ENCODE measurements around the gene UBE2D1.

The UBE2D1 gene

DNA sequence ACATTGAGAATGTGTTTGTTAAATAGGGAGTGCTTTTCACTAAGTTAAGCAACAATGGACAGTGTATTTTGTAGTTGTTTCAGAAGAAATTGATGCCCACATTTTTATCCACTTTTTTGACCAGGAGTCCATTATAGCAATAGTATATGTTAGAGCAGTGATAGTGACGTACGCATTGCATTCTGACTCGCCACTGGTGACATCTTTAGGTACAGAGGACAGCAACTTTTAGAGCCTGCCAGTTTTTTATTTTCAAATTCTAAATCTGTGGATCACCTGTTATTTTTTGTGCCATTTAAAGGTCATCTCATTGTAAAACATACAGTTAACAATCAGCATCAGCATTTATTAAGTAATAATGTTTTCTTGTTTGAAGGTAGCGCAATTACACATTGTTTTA, 1.4 kb downstream of the UBE2D1 start:
- DNase-seq (ENCODE audit: extremely low read depth in 1 of 2, low read depth in 1 of 2), result no peak

DNA sequence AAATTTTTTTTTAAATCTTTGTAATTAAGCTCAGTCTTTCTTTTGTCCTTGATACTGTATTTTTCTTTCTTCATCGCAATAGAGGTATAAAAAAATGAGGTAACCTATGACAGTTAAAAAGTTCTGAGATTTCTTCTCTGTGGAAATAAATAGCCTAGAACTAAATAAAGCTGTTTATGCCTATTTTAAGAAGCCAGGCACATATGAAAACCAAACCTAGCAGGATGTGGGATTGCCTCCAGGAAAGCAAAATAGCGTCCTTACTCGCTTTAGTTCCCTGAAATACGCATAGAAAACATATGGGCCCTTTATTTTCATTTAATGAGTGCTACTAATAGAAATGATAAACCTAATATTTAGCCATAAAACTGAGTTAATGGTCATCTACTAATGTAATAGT, 6.6 kb downstream of the UBE2D1 start:
- no peak for DNase-seq (ENCODE audit: extremely low read depth in 1 of 2, low read depth in 1 of 2)

DNA sequence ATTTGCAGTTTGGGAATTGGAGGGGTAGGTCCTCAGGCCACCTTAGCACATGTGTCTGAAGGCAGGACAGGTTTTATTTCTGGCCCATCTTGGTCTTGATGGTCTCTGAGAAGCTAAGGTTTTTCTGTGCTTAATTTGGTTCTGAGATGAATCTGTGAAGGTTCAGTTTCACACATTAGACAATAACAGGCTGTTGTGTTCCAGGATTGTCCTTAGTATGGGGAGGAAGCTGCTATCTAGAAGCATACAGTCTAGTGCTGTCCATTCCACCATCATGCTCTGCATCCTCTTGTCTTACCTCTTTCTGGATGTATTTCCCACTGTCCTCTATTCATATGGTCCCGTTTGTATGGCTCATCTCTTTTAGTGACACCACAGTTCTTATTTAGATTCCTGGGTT, 7.1 kb downstream of the UBE2D1 start:
- no peak for DNase-seq (ENCODE audit: extremely low read depth in 1 of 2, low read depth in 1 of 2)

DNA sequence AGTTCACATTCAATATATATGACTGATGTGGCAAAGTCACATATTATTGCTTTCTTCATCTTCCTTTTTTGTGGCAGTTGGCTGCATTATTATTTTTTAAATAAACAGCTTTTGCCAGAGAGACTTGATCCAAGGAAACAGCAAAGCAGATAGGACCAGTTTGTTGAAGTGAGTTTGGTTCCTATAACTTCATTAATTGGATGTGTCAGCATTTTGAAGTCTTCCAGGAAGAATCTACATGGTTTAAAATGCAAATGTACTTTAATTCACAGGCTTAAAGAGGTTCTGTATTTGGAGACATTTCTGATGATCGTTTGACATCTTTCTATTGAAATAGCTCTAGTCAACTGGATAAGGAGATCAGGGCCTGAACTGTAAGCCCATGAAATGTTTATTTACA, 13.2 kb downstream of the UBE2D1 start:
- no peak for DNase-seq (ENCODE audit: extremely low read depth in 1 of 2, low read depth in 1 of 2)

DNA sequence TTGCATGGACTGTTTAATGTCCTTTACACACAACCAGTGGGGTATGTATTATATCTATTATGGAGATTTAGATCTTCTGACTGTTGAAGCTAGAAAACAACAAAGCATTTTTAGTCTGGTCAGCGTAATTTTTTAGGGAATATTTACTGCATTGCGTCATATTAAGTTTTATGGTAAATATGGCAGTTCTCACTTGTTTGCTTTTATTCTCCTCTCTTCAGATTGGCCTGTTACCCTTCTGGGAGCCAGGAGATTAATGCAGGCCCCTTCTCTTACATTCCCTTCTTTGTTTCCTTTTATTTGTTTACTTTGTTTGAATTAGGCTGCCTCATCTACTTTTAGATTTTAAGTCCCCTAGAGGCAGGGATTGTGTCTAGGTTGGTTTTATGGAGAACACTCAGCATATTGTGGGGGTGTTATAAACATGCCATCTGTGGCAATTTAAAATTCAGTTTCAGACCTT, 13.8 kb downstream of the UBE2D1 start:
- DNase-seq (ENCODE audit: extremely low read depth in 1 of 2, low read depth in 1 of 2), result no peak

DNA sequence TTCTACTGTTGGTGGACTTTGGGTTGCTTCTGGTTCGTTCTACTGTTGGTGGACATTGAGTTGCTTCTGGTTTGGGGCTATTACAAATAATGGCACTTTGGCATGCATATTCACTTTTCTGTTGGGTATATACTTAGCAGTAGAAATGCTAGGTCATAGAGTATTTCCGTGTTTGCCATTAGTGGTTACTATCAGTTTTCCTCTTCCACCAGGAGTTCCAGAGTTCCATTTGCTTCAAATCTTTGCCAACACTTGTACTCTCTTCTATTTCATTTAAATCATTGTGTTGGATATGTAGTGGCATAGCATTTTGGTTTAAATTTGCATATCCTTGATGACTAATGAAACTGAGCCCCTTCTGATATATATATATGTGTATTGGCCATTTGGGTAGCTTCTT, 15.2 kb downstream of the UBE2D1 start:
- no peak for DNase-seq (ENCODE audit: extremely low read depth in 1 of 2, low read depth in 1 of 2)

DNA sequence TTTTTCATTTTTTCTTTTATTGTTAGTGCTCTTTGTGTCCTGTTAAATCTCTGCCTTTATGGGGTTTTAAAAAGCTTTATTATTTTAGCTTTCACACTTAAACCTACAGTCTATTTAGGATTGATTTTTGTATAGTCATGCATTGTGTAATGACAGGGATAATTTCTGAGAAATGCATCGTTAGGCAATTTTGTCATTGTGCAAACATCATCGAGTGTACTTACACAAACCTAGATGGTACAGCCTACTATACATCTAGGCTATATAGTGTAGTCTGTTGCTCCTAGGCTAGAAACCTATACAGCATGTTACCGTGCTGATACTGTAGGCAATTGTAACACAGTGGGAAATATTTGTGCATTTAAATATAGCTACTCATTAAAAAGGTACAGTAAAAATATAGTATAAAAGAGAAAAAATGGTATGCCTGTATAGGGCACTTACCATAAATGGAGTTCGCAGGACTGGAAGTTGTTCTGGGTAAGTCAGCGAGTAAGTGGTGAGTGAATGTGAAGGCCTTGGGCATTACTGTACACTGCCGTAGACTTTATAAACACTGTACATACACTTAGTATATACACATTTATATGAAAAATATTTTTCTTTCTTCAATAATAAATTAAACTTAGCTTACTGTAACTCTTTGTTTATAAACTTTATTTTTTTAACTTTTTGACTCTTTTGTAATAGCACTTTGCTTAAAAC, 16.0 kb downstream of the UBE2D1 start:
- DNase-seq (ENCODE audit: extremely low read depth in 1 of 2, low read depth in 1 of 2), result no peak

DNA sequence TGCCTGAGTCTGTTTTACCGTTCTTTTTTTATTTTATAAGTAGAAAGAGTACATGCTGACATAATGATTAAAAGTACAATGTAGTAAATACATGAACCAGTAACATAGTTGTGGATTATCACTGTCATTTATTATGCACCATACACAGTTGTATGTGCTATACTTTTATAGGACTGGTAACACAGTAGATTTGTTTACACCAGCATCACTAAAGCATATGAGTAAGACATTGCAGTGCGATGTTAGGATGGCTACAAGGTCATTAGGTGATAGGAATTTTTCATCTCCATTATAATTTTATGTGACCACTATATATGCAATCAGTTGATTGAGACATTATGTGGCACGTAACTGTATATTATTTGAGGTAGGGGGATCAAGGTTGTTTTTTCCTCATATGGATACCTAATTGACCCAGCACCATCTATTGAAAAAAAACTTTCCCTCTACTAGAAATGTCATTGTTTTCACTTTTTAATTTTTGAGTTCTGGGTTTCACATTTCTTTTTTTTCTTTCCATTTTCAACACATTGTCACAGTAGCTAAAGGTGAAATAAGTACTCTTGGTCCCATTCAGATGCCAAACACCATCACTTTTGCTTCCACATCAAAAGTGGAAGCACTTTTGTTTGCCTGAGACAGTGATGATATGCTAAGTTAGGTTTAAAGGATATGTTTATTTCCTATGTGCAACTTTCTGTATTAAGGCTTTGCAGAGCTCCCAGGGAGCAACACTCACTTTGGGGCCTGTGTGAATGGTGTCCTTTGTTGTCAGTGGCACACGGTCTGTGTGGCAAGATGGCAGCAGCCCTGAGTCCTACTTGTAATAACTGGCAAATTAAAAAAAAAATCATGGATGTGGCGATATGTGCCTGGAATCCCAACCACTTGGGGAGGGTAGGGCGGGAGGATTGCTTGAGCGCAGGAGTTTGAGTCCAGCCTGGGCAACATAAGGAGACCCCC, 17.1 kb downstream of the UBE2D1 start:
- DNase-seq (ENCODE audit: extremely low read depth in 1 of 2, low read depth in 1 of 2), result no peak

DNA sequence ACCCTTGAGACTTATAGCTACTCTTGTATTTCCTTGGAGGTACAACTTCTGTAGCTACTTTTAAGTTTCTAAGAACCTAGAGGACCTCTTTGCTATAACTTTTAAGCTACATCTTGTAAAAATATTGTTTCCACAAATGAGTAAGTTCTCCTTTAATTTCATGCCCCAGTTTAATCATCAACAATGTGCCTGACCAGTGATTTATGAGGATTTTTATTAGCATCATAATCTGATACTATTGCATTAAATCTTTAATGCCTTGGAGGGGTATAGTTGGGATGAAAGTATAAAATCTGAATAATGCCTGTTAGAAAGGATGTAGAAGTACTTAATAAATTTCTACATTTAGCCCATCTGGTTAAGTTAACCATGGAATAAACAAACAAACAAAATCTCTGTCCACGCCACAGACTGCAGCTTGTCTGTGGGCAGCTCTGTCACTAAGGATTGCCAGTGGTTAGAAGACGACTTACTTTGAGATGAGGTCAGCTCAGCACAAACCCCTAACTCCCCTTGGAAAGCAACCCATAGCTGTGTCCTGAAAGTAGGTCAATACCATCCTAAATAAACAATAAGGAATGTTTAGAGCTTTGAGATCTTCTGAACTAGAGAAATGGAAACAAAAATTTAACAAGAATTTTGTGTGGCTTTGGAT, 18.3 kb downstream of the UBE2D1 start:
- no peak for DNase-seq (ENCODE audit: extremely low read depth in 1 of 2, low read depth in 1 of 2)

DNA sequence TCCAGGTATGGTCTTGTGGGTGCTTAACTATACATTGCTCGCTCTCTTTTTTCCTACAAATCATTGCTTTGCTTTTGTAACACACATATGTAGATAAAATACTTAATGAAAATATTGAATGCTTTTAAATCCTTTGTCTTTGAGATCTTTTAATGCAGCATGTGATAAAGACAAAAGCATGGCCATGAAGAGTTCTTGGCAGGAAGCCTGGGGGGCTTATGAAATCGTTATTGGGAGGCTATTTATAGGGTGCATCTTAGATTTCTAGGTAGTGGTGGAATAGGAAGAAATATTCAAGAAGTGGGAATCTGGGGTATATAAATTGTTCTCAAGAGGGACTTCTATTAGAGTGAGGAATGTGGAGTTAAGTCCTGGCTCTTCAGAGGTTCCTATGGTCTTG, 21.9 kb downstream of the UBE2D1 start:
- DNase-seq (ENCODE audit: extremely low read depth in 1 of 2, low read depth in 1 of 2), result no peak

DNA sequence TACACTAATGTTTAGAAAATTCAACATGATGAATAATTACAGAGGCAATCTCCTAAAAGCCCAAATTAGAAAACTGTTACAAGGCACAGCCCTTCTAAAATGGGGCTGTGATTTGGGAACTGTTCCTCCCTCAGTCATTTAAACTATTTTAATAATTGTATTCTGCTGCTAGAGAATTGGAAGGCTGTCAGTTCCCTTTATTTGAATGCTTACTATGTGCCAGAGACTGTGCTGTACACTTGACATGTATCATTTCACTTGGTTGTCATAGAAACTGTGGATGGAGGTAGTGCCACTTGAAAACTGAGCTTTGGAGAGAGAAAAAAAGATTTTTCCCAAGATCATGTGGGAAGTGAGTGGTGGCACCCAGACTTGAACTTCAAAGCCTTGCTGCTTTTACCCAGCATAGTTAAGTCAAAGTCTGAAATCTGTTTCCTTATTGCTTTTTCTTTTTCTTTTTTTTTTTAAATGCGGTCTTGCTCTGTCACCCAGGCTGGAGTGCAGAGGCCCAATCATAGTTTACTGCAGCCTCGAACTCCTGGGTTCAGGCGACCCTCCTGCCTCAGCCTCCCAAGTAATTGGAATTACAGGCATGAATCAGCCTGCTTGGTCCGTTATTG, 23.6 kb downstream of the UBE2D1 start:
- no peak for DNase-seq (ENCODE audit: extremely low read depth in 1 of 2, low read depth in 1 of 2)

DNA sequence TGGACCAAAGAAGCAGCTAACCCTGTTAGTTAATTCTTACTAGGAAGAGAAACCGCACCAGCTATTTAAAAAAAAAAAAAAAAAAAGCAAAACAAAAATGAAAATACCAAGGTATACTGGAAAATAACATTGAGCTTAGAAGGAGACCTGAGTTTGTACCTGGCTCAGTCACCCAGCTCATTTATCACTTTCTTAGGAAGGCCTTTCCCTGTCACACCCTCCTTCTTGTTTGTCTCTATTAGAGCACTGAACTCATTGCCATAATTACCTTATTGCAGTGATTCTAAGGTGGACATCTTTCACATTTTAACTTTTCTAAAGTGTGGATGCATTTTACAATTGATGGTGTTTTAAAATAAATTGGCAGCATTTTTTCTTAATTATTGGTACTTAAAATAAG, 24.1 kb downstream of the UBE2D1 start:
- no peak for DNase-seq (ENCODE audit: extremely low read depth in 1 of 2, low read depth in 1 of 2)

DNA sequence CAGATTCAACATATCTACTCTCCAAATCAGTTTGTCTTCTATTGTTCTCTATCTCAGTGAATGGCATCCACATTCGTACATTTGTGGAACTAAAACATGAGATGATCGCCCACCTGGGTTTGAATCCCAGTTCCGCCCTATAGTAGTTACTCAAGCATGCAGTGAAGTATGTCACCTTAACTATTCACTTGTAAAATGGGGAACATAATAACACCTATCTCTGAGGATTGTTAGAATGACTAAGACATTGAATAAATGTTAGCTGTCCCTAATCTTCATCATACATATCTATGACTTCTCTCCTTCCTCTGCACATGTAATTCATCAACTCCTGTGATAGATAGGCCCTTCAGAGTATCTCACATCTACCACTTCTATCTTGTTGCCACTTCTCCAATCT, 24.7 kb downstream of the UBE2D1 start:
- DNase-seq (ENCODE audit: extremely low read depth in 1 of 2, low read depth in 1 of 2), result no peak

DNA sequence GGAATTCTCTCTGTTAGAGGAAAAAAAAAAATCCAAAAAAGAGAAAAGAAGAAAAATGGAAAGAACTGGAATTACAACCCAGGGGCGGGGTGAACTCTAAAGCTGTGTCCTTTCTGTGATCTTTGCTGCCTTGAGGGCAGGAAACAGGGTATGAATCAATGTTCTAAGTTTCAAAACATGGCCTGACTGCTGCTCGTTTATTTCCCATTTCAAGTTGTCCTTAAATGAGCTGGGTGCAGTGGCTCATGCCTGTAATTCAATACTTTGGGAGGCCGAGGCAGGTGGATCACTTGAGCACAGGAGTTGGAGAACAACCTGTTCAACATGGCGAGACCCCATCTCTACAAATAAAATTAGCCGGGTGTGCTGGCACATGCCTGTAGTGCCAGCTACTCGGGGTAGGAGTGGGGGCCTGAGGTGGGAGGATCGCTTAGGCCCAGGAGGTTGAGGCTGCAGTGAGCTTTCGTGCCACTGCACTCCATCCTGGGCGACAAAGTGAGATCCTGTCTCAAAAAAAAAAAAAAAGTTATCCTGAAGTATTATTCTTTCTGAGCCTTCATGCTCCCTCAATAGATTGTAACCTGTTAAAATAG, 25.7 kb downstream of the UBE2D1 start:
- no peak for DNase-seq (ENCODE audit: extremely low read depth in 1 of 2, low read depth in 1 of 2)

DNA sequence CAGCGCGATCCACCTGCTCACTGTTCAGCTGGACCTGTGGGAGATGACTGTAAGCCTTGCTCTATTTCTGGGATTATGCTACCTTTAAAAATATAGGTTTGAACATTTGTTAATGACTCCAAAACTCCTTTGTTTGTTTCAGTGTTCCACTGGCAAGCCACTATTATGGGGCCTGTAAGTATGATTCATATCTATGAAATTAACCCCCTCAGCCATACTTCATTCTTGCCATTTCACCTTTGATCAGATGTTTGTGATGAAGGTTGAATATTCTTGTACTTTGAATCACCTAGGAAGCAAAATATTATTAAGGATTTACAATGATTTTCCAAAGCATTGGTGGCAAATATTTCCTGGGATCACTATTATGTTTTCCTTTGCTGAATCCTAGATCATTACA, 26.5 kb downstream of the UBE2D1 start:
- no peak for DNase-seq (ENCODE audit: extremely low read depth in 1 of 2, low read depth in 1 of 2)

DNA sequence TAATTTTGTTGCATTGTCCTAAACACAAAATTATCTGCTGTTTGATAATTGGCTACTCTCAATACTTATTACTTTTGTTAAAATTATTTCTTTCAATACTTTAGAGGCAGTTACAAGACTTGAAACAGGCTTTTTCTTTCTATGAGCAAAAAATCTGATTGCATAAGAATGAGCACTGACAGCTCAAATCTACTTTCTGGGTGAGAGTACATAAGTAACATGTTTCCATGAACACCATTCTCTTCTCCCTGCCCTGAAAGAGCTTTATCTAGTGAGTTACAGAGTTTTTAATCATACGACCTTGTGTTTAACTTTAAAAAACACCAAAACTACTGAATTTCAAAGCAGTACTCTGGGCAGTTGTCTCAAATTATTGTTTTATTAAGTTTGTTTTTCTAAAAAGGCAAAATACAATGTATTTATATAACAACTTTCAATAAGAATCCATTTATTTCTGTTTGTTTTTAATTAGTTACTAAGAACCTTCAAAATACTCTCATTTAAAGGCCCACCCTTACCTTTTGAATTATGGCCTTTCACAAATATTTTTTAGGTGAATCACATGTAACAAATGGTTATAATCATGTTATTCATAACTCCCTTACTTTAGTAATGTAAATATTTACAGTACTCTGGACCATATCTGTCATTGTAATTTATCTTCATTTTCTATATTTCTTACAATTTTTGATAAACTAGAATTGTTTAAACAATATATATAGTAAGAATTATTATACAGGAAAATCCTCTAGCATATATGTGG, 27.4 kb downstream of the UBE2D1 start:
- DNase-seq (ENCODE audit: extremely low read depth in 1 of 2, low read depth in 1 of 2), result no peak

DNA sequence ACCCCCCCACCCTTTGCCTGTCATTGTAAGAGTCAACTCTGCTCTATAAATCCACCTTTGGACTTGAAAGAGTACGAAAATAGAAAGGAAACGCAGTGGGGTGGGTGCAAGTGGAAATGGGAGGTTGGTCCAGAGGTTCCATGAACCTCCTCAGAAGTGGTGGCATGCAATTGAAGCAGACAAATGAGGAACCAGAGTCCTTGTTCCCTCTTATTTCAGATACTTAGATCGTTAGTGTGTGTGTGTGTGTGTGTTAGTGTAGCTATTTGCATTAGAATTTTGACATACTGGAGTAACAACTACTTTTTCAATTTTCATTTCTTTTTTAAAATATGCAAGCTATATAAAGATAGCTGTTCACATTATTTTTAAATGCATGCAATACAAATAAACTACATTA, 32.3 kb downstream of the UBE2D1 start:
- DNase-seq (ENCODE audit: extremely low read depth in 1 of 2, low read depth in 1 of 2), result no peak

DNA sequence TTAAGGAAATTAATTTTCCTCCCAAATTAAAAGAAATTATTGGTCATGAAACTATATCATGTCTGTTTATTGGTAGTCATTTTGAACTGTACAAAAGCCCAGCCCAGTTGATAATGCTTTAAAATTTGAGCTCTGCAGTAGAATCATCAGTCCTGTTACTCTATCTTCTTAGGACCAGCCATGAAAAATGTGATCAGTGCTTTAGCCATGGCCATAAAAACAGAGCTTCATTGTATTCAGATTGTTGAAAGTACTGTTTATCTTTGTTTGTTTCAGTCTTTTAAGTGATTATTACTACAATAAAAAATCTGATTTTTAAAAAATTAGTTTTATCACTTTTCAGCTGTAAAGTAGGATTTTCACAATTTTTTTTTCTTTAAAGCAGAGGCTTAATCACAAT, 36.7 kb downstream of the UBE2D1 start:
- DNase-seq (ENCODE audit: extremely low read depth in 1 of 2, low read depth in 1 of 2), result no peak

DNA sequence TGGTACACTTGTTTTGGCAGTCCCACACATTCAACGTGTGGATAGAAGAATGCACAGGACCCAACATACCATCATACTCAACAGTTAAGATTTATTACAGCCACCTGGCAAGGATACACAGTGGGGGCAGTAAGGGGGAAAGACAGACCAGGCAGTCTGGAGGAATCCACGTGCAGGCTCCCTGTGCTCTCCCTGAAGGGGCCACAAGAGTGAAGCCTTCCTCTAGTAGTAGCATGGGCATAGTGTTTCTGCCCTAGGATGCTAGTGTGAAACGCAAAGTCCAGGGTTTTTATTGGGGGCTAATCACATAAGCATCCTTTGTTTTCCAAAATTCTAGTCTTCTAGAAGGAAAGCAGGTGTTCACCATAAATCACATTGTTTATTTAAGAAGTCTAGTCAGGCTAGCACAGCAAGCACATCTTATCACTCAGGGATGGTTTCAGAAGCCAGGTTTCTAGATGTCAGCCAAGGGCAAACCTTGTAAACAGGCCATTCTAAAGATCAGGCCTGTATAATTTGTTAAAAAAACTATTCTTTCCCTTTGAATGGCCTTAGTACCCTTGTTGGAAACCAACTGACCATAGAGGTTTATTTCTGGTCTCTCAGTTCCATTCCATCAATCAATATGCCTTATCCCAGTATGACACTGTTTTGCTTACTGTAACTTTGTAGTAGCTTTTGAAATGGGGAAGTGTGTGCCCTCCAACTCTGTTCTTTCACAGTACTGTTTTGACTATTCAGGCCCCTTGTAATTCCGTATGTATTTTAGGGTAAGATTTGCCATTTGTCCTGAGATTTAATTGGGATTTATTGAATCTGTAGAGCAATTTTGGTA, 38.0 kb downstream of the UBE2D1 start:
- no peak for DNase-seq (ENCODE audit: extremely low read depth in 1 of 2, low read depth in 1 of 2)

All from stimulated activated CD8-positive, alpha-beta memory T cell treated with anti-CD3 and anti-CD28 coated beads, Interleukin-7, amount 100 ng/mL, for 48 hours (primary cell).